HG03039 (cell line): ENCODE data around the gene SLC35G4.
"Not testable (repeated sequence)": the region's sequence is repeated elsewhere in the genome, so short reads cannot be mapped to it uniquely, and the experiment has no call there.

Source experiments
- ATAC-seq: cut with Tn5 transposase; IDR thresholded peaks from one replicate; pipeline ENCODE4 v1.9.1; 2021; ENCODE audit warnings: mild to moderate bottlenecking, moderate library complexity; ENCODE audit not compliant: unreplicated experiment

The SLC35G4 gene

DNA sequence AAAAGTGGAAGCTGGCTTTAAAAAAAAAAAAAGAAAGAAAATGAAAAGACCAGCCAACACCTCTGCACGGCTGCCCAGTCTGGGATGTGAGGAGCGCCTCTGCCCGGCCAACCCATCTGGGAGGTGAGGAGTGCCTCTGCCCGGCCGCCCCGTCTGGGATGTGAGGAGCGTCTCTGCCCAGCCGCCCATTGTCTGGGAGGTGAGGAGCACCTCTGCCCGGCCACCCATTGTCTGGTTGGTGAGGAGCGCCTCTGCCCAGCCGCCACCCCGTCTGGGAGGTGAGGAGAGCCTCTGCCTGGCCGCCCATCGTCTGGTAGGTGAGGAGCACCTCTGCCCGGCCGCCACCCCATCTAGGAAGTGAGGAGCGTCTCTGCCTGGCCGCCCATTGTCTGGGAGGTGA, 3.7 kb downstream of the SLC35G4 start:
- not testable (repeated sequence) for ATAC-seq

DNA sequence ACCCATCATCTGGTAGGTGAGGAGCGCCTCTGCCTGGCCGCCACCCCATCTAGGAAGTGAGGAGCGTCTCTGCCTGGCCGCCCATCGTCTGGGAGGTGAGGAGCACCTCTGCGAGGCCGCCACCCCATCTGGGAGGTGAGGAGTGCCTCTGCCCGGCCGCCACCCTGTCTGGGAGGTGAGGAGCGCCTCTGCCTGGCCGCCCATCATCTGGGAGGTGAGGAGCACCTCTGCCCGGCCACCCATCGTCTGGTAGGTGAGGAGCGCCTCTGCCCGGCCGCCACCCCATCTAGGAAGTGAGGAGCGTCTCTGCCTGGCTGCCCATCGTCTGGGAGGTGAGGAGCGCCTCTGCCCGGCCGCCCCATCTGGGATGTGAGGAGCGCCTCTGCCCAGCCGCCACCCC, 4.2 kb downstream of the SLC35G4 start:
- ATAC-seq: not testable (repeated sequence)

- not testable (repeated sequence) for ATAC-seq
Observed at GRCh38 chr18:11614042-11614441, 4.6 kb downstream of the SLC35G4 start.

GRCh38 chr18:11614981-11615380, 5.6 kb downstream of the SLC35G4 start:
- ATAC-seq: not testable (repeated sequence)

DNA sequence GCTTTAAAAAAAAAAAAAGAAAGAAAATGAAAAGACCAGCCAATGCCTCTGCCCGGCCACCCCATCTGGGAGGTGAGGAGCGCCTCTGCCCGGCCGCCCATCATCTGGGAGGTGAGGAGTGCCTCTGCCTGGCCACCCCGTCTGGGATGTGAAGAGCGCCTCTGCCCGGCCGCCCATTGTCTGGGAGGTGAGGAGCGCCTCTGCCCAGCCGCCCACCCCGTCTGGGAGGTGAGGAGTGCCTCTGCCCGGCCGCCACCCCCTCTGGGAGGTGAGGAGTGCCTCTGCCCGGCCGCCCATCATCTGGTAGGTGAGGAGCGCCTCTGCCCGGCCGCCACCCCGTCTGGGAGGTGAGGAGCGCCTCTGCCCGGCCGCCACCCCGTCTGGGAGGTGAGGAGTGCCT, 37.9 kb downstream of the SLC35G4 start:
- not testable (repeated sequence) for ATAC-seq

DNA sequence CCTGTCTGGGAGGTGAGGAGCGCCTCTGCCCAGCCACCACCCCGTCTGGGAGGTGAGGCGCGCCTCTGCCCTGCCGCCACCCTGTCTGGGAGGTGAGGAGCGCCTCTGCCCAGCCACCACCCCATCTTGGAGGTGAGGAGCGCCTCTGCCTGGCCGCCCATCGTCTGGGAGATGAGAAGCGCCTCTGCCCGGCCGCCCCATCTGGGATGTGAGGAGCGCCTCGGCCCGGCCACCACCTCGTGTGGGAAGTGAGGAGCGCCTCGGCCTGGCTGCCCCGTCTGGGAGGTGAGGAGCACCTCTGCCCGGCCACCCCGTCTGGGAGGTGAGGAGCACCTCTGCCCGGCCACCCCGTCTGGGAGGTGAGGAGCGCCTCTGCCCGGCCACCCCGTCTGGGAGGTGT, 38.4 kb downstream of the SLC35G4 start:
- ATAC-seq: not testable (repeated sequence)

- ATAC-seq: no peak
Observed at GRCh38 chr18:11649839-11650238, 40.4 kb downstream of the SLC35G4 start.

DNA sequence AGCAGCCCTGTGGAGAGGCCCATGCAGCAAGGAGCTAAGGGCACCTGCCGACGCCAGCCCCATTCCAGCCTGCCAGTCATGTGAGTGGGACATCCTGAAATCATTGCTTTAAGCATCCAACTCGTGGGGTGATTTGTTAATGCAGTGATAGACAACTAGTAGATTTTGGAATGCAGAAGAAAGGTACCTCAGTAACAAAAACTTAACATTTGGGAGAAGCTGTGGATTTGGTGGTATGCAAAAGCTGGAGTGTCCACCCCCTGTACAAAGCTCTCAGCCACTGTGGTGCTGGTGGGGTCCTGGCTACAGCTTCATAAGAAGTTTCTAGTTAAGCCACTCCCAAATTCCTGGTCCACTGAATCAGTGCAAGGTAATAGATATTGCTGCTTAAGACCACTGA, 42.5 kb downstream of the SLC35G4 start:
- no peak for ATAC-seq

- no peak for ATAC-seq
Observed at GRCh38 chr18:11653521-11653920, 44.1 kb downstream of the SLC35G4 start.

GRCh38 chr18:11654736-11655605, 45.6 kb downstream of the SLC35G4 start:
- ATAC-seq: no peak

GRCh38 chr18:11655606-11655932, 46.2 kb downstream of the SLC35G4 start:
- ATAC-seq: no peak

DNA sequence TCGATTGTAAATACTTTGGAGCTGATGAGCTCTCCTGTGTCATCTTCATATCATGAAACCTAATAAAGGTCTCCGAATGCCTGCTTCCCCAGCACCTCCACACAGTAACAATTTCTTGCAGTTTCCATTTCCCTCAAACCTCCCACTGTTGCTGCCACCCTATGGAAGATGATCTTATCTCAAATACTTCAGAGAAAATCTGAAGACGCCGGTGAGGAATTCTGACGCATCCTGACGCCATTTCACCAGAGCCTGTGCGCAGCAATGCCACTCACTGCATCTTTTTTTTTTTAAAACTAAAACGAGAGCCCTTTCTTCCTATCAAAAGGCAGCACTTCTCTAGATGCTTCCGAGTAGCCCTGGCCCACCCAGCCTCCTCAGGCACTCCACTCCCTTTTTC, 47.8 kb downstream of the SLC35G4 start:
- ATAC-seq: no peak

DNA sequence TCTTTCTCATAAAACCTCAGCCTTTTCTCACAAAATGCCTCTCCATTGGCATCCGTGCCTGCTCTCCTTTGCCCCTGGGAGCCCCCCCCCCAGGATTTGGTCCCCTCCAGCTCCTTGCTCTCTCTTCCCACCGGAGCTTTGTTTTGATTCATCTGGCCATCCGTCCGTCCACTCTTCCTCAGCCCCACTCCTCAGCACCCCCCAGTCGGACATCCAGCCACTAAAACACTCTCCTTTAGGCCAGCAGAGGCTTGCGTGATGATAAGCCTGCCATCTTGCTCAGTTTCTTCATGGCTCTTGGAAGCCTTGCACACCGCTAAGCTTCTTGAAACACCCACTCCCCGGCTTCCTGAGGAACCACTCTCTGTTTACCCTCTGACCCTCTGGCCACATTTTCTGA, 48.2 kb downstream of the SLC35G4 start:
- ATAC-seq: no peak

DNA sequence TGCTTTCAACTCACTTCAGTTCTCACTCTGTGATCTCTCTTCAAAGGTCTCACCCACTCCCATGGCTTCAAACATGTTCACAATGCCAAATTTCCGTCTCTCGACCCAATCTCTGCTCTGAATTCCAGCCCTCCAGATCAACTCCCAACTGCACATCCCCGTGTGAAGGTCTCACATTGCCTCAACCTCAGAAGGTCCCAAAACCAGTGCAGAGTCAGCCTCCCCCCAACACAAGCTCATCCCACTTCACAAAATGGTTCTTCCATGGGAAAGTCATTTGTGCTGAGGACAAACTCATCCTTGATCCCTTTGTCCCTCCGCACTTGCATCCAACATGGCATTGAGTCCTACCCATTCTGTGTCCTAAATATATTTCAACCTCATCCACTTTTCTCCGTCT, 48.6 kb downstream of the SLC35G4 start:
- ATAC-seq: no peak

- no peak for ATAC-seq
Observed at GRCh38 chr18:11658989-11659388, 49.6 kb downstream of the SLC35G4 start.
